Parathyroid adenoma (tissue), 2 donors: ENCODE measurements around the gene STX18.
"Not testable (repeated sequence)": the region's sequence is repeated elsewhere in the genome, so short reads cannot be mapped to it uniquely, and the experiment has no call there.

ENCODE experiments used
- H2AFZ ChIP-seq: fragments of 300-600 bp; sonication (generic); one replicate; pipeline ENCODE4 v1.7.0; 2017; ENCODE audit warnings: antibody characterized with exemption, mild to moderate bottlenecking
- H3K27ac ChIP-seq: fragments of 300-600 bp; sonication (generic); one replicate; pipeline ENCODE4 v1.7.0; 2017
- H3K27me3 ChIP-seq: fragments of 300-600 bp; sonication (generic); one replicate; pipeline ENCODE4 v1.7.0; 2017; ENCODE audit warnings: low read length; ENCODE audit not compliant: control insufficient read depth, insufficient read depth
- H3K36me3 ChIP-seq: fragments of 300-600 bp; sonication (generic); one replicate; pipeline ENCODE4 v1.7.0; 2017; ENCODE audit warnings: low read length; ENCODE audit not compliant: control insufficient read depth, insufficient read depth
- H3K4me1 ChIP-seq: fragments of 300-600 bp; sonication (generic); one replicate; pipeline ENCODE4 v1.7.0; 2017; ENCODE audit warnings: control low read depth
- H3K4me2 ChIP-seq: fragments of 300-600 bp; sonication (generic); one replicate; pipeline ENCODE4 v1.7.0; 2017; ENCODE audit warnings: low read length
- H3K4me3 ChIP-seq: fragments of 300-600 bp; sonication (generic); one replicate; pipeline ENCODE4 v1.7.0; 2017; ENCODE audit warnings: low read depth, low read length
- H3K79me2 ChIP-seq: fragments of 300-600 bp; sonication (generic); one replicate; pipeline ENCODE4 v1.7.0; 2017; ENCODE audit warnings: control low read depth
- H3K9ac ChIP-seq: fragments of 300-600 bp; sonication (generic); one replicate; pipeline ENCODE4 v1.7.0; 2017; ENCODE audit warnings: mild to moderate bottlenecking
- H3K9me3 ChIP-seq: fragments of 300-600 bp; sonication (generic); one replicate; pipeline ENCODE4 v1.7.0; 2017; ENCODE audit warnings: low read length; ENCODE audit not compliant: control insufficient read depth
- CTCF ChIP-seq: fragments of 300-600 bp; sonication (generic); IDR thresholded peaks from one replicate; pipeline ENCODE4 v1.7.0; 2017; ENCODE audit warnings: antibody characterized with exemption, mild to moderate bottlenecking
- donor health status: primary hyperparathyroidism.

Gene STX18

GRCh38 chr4:4559596-4559995 lies 17.7 kb upstream of the STX18 start:
- no peaks in the 10 kb centered on the region for H3K79me2 ChIP-seq
- TF ChIP-seq CTCF, result no peak
- no peaks in the 10 kb centered on the region for H3K9me3 ChIP-seq
- no peak overlapping the region for H2AFZ ChIP-seq
- H3K9ac ChIP-seq, result no peak overlapping the region
- H3K36me3 ChIP-seq, result no peaks in the 10 kb centered on the region
- no peak overlapping the region for H3K4me3 ChIP-seq
- H3K27ac ChIP-seq, result no peak overlapping the region
- no peaks in the 10 kb centered on the region for H3K27me3 ChIP-seq
- no peaks in the 10 kb centered on the region for H3K4me1 ChIP-seq
- H3K4me2 ChIP-seq, result no peak overlapping the region

- Histone ChIP-seq H3K4me1 (no peaks in the 10 kb centered on the region), H3K9me3 (no peaks in the 10 kb centered on the region), H3K27ac (no peak overlapping the region), H3K9ac (no peak overlapping the region), H2AFZ (no peak overlapping the region), H3K27me3 (no peaks in the 10 kb centered on the region), H3K4me3 (no peak overlapping the region), H3K36me3 (no peaks in the 10 kb centered on the region), H3K4me2 (no peak overlapping the region), H3K79me2 (no peaks in the 10 kb centered on the region)
- no peak for TF ChIP-seq CTCF
Measured at GRCh38 chr4:4558881-4559280, 17.0 kb upstream of the STX18 start.

GRCh38 chr4:4555916-4556315 lies 14.1 kb upstream of the STX18 start:
- H3K4me1 ChIP-seq, result no peaks in the 10 kb centered on the region
- no peaks in the 10 kb centered on the region for H3K79me2 ChIP-seq
- no peaks in the 10 kb centered on the region for H3K27me3 ChIP-seq
- no peak overlapping the region for H2AFZ ChIP-seq
- no peak for TF ChIP-seq CTCF
- no peaks in the 10 kb centered on the region for H3K36me3 ChIP-seq
- no peaks in the 10 kb centered on the region for H3K9me3 ChIP-seq
- no peak overlapping the region for H3K9ac ChIP-seq
- no peak overlapping the region for H3K4me2 ChIP-seq
- H3K27ac ChIP-seq, result no peak overlapping the region
- H3K4me3 ChIP-seq, result no peak overlapping the region

- no peak overlapping the region for H3K9ac ChIP-seq
- no peaks in the 10 kb centered on the region for H3K36me3 ChIP-seq
- no peaks in the 10 kb centered on the region for H3K4me1 ChIP-seq
- H3K27me3 ChIP-seq, result no peaks in the 10 kb centered on the region
- no peak for TF ChIP-seq CTCF
- no peaks in the 10 kb centered on the region for H3K79me2 ChIP-seq
- H3K27ac ChIP-seq, result no peak overlapping the region
- no peak overlapping the region for H2AFZ ChIP-seq
- no peaks in the 10 kb centered on the region for H3K9me3 ChIP-seq
- H3K4me2 ChIP-seq, result no peak overlapping the region
- no peak overlapping the region for H3K4me3 ChIP-seq
Measured at GRCh38 chr4:4554234-4554633, 12.4 kb upstream of the STX18 start.

- H3K4me2 ChIP-seq, H3K4me3 ChIP-seq, H3K9me3 ChIP-seq, H3K9ac ChIP-seq, H3K36me3 ChIP-seq, H3K27me3 ChIP-seq, H3K27ac ChIP-seq, H2AFZ ChIP-seq, H3K4me1 ChIP-seq, H3K79me2 ChIP-seq: not testable (repeated sequence)
Measured at GRCh38 chr4:4552042-4552441, 10.2 kb upstream of the STX18 start.

- not testable (repeated sequence) for H3K36me3 ChIP-seq, H2AFZ ChIP-seq, H3K9me3 ChIP-seq, H3K4me2 ChIP-seq, H3K4me1 ChIP-seq, H3K9ac ChIP-seq, H3K27ac ChIP-seq, H3K79me2 ChIP-seq, H3K27me3 ChIP-seq, H3K4me3 ChIP-seq
Measured at GRCh38 chr4:4550161-4550560, 8.3 kb upstream of the STX18 start.
